Middle frontal gyrus (tissue), 1 donor: ENCODE measurements around the gene PPP2R1A.
"Not testable (repeated sequence)": the region's sequence is repeated elsewhere in the genome, so short reads cannot be mapped to it uniquely, and the experiment has no call there.

Experiments used
- DNase-seq: peaks from one replicate; pipeline ENCODE4 v3.0.0-alpha.2; 2015; ENCODE audit warnings: low spot score; ENCODE audit errors: extremely low spot score

The PPP2R1A gene

GRCh38 chr19:52200755-52201391, 11.0 kb downstream of the PPP2R1A start:
- DNase-seq: not testable (repeated sequence)

- no peak for DNase-seq
Observed at GRCh38 chr19:52206481-52206880, 16.6 kb downstream of the PPP2R1A start.

DNA sequence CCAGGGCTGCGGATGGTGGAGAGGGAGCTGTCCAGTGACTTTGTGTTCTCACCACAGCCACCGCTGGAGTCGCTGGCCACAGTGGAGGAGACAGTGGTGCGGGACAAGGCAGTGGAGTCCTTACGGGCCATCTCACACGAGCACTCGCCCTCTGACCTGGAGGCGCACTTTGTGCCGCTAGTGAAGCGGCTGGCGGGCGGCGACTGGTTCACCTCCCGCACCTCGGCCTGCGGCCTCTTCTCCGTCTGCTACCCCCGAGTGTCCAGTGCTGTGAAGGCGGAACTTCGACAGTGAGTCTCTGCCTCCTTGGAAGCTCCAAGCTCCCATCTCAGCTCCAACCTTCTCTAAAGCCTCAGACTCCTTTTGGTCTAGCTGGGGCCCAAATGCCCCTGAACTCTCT, 21.4 kb downstream of the PPP2R1A start:
- DNase-seq: no peak

DNA sequence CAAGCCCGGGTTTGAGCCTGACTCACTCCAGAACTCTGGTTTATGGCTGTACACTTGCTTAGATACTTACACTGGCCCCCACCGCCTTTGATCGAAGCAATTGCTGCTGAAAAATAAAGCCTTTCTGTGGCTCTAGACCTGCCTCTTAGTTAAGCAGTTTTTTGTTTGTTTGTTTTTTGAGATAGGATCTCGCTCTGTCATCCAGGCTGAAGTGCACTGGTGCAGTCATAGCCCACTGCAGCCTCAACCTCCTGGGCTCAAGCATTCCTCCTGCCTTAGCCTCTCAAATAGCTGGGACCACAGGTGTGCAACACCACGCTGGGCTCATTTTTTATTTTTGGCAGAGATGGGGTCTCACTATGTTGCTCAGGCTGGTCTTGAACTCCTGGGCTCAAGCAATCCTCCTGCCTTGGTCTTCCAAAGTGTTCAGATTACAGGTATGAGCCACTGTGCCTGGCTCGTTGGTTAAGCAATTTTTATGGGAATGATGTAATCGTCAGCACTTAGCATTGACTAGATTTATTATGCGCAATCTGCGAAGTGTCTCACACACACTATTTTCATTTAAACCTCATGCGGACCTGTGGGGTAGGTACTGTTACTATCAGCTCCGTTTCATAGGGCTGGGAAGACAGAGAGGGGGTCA, 22.2 kb downstream of the PPP2R1A start:
- DNase-seq: no peak

DNA sequence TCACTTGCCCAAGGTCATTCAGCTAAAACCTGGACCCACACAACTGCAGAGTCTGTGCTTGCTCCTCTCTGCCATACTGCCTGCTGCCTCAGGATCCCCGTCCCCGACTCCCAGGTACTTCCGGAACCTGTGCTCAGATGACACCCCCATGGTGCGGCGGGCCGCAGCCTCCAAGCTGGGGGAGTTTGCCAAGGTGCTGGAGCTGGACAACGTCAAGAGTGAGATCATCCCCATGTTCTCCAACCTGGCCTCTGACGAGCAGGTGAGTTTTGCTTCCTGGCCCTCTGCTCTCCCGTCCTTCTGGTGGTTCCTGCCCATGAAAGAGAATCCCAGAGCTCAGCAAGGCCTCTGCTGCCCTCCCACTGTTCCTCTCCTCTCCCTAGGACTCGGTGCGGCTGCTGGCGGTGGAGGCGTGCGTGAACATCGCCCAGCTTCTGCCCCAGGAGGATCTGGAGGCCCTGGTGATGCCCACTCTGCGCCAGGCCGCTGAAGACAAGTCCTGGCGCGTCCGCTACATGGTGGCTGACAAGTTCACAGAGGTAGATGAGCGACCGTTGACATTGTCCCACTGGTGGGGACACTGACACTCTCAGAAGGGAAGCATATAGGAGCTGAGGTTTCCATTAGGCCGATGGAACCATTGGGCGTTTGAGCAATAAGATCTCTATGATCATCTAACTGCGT, 22.9 kb downstream of the PPP2R1A start:
- no peak for DNase-seq

- no peak for DNase-seq
Observed at GRCh38 chr19:52214241-52214640, 24.4 kb downstream of the PPP2R1A start.

DNA sequence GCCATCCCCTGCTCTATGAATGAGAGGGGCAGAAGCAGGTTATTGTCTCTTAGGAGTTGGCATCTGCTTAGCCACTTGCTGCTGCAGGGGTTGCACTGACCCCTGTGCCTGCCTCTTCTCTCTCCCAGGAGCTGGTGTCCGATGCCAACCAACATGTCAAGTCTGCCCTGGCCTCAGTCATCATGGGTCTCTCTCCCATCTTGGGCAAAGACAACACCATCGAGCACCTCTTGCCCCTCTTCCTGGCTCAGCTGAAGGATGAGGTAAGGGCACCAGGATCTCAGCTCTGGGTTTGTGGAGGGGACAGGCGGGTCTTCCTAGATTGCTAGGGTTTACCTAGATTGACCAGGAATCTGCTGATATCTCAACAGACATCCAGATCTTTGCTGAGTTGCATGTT, 26.5 kb downstream of the PPP2R1A start:
- DNase-seq: no peak

DNA sequence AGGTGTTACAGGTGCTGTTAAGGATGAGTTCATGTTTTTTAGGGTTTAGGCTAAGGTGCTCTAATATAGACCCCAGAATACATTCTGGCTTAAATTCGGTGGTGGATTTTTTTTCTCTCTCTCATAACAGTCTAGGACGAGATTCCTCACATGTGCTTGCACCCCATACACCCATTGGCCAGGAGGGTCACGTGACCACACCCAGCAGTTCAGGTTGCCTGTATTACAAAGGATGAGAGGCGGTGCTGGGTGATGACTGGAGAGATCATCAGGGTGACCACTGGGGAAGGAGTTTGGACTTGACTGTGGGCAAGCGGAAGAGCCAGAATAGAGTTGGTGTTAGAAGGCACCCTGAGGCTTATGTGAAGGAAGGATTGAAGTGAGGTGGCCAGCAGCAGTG, 27.7 kb downstream of the PPP2R1A start:
- no peak for DNase-seq

GRCh38 chr19:52219611-52220010, 29.8 kb downstream of the PPP2R1A start:
- no peak for DNase-seq

DNA sequence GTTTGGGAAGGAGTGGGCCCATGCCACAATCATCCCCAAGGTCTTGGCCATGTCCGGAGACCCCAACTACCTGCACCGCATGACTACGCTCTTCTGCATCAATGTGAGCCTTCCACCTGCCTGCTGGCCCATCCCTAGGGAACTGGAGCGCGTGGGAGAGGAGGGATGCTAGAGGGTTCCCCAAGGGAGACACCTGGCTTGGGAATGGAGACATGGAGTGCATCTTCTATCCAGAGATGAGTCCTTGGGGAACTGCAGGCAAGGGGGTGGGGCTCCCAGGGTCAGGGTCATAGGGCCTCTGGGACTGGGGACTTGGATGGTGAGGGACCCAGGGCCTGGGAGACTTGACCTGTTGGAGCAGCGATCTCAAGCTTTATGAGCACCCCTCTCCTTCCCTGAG, 31.2 kb downstream of the PPP2R1A start:
- no peak for DNase-seq

DNA sequence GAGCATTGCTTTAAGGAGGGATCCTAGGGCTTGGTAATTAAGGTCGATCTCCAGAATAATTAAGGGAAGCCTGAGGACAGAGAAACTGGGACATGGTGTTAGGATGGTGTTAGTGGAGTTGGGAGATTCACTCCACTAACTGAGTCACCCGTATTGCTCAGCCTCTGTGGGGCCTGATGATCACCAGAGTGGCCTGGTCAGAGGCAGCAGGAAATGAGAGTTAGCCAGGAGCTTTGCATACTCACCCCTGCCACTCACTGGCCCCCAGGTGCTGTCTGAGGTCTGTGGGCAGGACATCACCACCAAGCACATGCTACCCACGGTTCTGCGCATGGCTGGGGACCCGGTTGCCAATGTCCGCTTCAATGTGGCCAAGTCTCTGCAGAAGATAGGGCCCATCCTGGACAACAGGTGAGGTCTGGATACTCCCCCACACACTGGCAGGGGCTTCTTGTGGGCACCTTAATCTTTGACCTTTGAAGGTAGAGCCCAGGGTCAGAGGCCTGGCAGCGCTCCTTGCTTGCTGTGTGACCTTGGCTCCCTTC, 32.1 kb downstream of the PPP2R1A start:
- no peak for DNase-seq

DNA sequence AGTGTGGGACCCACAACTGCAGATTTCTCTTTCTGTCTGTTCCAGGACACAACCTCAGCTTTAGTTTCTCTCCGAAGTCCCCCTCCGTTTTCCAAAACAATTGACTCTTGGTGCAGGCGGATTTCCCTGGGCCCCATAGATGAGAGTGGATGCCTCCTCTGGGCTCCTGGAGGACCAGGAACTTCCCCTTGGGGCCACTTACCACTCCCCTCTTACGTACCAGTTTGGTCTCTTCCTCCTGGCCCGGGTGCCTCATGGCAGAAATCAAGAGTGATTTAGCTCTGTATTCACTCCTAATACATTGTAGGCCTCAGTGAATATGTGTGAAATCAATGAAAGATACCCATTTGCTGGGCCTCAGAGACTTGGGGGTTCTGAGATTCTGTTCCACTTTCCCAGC, 34.4 kb downstream of the PPP2R1A start:
- no peak for DNase-seq

- no peak for DNase-seq
Observed at GRCh38 chr19:52226652-52227051, 36.8 kb downstream of the PPP2R1A start.

GRCh38 chr19:52227196-52227940, 37.5 kb downstream of the PPP2R1A start:
- no peak for DNase-seq

DNA sequence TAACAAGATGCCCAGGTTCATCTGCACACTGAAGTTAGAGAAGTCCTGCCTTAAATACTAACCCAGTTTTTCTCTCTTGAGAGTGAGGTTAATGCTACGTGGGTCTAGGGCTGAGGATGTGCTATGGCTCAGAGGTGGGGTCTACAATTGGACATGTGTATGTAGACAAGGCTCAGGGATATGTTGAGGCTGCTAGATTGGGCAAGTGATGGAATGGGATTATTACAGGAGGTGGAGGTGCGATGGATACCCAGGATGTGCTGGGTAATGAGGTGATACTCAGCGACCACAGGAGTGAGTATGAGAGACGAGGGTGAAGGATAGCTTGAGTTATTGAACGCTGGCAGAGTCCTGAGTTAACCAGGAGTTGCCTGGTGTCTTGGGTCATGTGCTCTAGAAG, 38.1 kb downstream of the PPP2R1A start:
- DNase-seq: no peak

- DNase-seq: no peak
Observed at GRCh38 chr19:52229524-52229923, 39.7 kb downstream of the PPP2R1A start.

DNA sequence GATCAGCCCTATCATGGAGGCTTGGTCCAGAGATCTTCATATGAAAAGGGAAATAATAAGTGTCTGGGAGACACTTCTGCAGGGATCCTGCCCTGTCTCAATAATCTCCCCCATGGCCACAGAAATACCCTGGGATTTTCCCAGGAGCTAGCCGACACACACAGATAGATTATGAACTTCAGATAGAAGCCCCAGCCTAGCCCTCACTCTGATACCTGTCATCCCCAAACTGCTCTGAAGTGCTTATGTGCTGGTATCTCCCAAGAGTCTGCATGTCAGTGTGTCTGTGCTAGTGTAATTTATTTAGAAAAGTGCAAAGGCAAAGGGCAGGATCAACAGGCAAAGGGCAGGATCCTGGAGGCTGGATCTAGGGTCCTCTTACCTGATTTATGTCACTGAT, 40.8 kb downstream of the PPP2R1A start:
- no peak for DNase-seq

GRCh38 chr19:52231154-52231910, 41.5 kb downstream of the PPP2R1A start:
- no peak for DNase-seq

DNA sequence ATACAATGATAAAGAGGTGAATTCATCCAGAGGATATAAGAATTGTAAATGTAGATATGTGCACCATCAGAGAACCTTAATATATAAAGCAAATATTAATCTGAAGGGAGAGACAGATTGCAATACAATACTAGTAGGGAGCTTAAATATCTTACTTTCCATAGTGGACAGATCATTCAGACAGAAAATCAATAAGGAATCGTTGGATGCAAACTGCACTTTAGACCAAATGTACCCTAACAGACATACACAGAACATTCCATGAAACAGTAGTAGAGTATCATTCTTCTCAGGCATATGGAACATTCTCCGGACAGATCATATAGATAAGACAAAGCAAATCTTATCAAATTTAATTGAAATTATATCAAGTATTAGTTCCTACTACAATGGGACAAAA, 44.6 kb downstream of the PPP2R1A start:
- DNase-seq: no peak

DNA sequence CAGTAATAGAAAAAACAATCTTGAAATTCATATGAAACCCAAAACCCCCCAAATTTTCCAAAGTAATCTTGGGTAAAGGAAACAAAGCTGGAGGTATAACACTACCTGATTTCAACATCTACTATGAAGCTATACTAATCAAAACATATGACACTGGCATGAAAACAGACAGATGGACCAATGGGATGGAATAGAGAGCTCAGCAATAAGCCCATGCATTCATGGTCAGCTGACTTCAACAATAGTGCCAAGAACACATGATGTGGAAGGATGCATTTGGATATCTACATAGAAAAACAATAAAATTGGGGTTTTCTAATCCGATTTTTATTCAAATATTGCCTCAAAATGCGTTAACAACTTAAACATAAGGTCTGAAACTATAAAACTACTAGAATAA, 47.3 kb downstream of the PPP2R1A start:
- no peak for DNase-seq

GRCh38 chr19:52237771-52238400, 48.0 kb downstream of the PPP2R1A start:
- peak; percentile 27 for DNase-seq
